Transverse colon (tissue), 3 donors: ENCODE measurements around the gene FOS.
A peak's percentile ranks its signal among the peaks of the same experiment; 100 is the strongest.

ENCODE experiments used
- EP300 ChIP-seq: sonication (generic); formaldehyde crosslinking; IDR thresholded peaks from one replicate; pipeline ENCODE4 v1.6.1; 2017; ENCODE audit warnings: antibody characterized with exemption, low read depth
- TF ChIP-seq, protein P1 (sequence below), 5 experiments: fragments of 200-600 bp in 3 of 5; fragments of 450-650 bp in 2 of 5; sonication (generic) in 3 of 5; IDR thresholded peaks; 1 replicate in 2 of 5; 2 replicates in 3 of 5; pipeline ENCODE4 v1.5.1; 2016 to 2017; ENCODE audit warnings: antibody characterized with exemption in 5 of 5, inconsistent platforms in 3 of 5, mild to moderate bottlenecking in 2 of 5, moderate library complexity in 1 of 5

DNA sequence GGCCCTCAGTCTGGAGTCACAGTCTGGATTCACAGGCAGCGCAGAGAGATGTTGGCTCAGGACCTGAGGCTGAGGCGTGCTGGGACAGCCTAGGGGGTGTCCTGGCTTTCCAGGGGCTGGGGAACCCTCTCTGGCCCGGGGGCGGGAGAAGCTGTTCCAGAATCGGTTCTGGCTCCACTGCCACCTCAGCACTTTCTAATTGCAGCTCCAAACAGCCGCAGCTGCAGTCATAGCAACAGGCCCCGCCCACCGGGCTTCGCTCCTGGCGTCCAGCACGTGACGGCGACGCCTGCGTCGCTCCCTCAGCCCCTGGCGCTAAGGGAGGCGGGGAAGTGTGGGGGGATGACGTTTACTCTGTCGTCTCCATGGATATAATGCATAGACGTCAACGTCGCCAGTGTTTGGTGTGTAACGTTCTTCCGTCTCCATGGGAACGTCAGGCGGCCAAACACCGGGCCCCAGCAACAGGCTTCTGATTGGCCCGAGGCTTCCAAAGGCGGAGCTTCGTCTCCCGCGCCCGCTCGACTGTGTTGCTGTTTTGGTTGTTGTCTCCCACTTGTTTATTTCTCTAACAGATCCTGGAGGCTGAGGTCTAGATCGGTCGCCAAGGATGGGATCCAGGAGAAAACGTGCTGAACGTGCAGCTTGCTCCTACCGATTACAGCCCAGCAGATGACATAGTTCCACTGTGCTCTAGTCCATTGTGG is 19.7 kb upstream of the FOS start:
- TF ChIP-seq, protein P1, sequence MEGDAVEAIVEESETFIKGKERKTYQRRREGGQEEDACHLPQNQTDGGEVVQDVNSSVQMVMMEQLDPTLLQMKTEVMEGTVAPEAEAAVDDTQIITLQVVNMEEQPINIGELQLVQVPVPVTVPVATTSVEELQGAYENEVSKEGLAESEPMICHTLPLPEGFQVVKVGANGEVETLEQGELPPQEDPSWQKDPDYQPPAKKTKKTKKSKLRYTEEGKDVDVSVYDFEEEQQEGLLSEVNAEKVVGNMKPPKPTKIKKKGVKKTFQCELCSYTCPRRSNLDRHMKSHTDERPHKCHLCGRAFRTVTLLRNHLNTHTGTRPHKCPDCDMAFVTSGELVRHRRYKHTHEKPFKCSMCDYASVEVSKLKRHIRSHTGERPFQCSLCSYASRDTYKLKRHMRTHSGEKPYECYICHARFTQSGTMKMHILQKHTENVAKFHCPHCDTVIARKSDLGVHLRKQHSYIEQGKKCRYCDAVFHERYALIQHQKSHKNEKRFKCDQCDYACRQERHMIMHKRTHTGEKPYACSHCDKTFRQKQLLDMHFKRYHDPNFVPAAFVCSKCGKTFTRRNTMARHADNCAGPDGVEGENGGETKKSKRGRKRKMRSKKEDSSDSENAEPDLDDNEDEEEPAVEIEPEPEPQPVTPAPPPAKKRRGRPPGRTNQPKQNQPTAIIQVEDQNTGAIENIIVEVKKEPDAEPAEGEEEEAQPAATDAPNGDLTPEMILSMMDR (IDR thresholded peaks at IDR 0.05): no peak
- peak; percentile 96 for TF ChIP-seq EP300
